Keratinocyte (primary cell): ENCODE data around the gene GRIK4.

Experiments
- EZH2 ChIP-seq: IDR thresholded peaks from one replicate; pipeline ENCODE4 v1.6.1; 2012; ENCODE audit warnings: inconsistent platforms, mild to moderate bottlenecking, low read length, moderate library complexity
- TF ChIP-seq, protein P1 (sequence below), 3 experiments: IDR thresholded peaks in 1 of 3; conservative IDR thresholded peaks in 1 of 3; optimal IDR thresholded peaks in 1 of 3; 2 replicates in 2 of 3; 3 replicates in 1 of 3; pipeline versions ENCODE3 to v1.5.1; 2011; ENCODE audit warnings: low read length in 3 of 3, mild to moderate bottlenecking in 3 of 3, moderate library complexity in 2 of 3, control low read depth in 1 of 3, inconsistent platforms in 1 of 3; ENCODE audit not compliant: insufficient read depth in 2 of 3; ENCODE audit errors: extremely low read depth in 1 of 3

DNA sequence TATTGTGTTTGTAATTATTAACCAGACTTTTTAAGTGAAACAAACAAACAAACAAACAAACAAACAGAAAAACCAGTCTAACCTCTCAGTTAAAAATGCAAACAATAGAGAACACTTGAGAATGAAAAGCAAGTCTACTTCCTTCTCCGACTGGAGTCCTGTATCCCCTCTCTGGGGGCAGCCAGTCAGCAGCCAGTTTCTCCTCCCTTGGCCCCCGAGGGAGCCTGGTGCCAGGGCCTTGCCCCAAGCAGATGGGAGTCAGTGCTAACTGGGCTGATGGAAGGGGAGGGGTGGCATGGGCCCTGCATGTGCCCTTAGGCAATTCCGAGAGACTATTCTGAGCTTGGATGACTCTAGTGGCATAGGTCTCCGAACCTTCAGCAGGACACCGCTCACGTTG, 137.2 kb downstream of the GRIK4 start:
- TF ChIP-seq, protein P1, sequence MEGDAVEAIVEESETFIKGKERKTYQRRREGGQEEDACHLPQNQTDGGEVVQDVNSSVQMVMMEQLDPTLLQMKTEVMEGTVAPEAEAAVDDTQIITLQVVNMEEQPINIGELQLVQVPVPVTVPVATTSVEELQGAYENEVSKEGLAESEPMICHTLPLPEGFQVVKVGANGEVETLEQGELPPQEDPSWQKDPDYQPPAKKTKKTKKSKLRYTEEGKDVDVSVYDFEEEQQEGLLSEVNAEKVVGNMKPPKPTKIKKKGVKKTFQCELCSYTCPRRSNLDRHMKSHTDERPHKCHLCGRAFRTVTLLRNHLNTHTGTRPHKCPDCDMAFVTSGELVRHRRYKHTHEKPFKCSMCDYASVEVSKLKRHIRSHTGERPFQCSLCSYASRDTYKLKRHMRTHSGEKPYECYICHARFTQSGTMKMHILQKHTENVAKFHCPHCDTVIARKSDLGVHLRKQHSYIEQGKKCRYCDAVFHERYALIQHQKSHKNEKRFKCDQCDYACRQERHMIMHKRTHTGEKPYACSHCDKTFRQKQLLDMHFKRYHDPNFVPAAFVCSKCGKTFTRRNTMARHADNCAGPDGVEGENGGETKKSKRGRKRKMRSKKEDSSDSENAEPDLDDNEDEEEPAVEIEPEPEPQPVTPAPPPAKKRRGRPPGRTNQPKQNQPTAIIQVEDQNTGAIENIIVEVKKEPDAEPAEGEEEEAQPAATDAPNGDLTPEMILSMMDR (optimal IDR thresholded peaks at IDR 0.05 in 1 of 3, IDR thresholded peaks at IDR 0.05 in 1 of 3, conservative IDR thresholded peaks at IDR 0.05 in 1 of 3; ENCODE audit: extremely low read depth in 1 of 3, insufficient read depth in 2 of 3, low read length in 3 of 3) = no peak
- no peak for TF ChIP-seq EZH2
